Measurements from ENCODE around the gene SHPK. TPM values are rescaled to one million over a fixed set of nuclear protein-coding genes. Genes with fewer than 3 reads are reported as not detected.

The SHPK gene
- total RNA-seq, 2 donors from 2014 or later: 67.2 to 121 TPM

DNA sequence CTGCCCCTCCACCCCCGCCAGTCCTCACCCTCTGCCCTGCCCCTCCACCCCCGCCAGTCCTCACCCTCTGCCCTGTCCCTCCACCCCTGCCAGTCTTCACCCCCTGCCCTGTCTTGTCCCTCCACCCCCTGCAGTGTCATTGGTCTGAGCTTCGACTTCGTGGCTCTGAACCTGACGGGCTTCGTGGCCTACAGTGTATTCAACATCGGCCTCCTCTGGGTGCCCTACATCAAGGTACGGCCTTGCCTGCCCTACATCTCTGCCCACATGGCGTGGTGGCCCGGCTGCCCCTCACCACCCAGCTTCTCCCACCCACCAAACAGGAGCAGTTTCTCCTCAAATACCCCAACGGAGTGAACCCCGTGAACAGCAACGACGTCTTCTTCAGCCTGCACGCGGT lies 20.3 kb upstream of the SHPK start:
- peak overlapping the region; percentile 8 to 77 for H3K27ac Mint-ChIP-seq
- no peaks in the 10 kb centered on the region for H3K9me3 Mint-ChIP-seq
- no peaks in the 10 kb centered on the region for H3K27me3 Mint-ChIP-seq
- ATAC-seq (no peak), DNase-seq (ENCODE audit: low spot score) (no peak)
- H3K36me3 Mint-ChIP-seq: no peaks in the 10 kb centered on the region
- H3K4me1 Mint-ChIP-seq (ENCODE audit: low read depth in 2 of 2): peaks cover 0 to 10% of the 10 kb centered on the region in 2 donors
- H3K4me3 Mint-ChIP-seq: no peak overlapping the region

DNA sequence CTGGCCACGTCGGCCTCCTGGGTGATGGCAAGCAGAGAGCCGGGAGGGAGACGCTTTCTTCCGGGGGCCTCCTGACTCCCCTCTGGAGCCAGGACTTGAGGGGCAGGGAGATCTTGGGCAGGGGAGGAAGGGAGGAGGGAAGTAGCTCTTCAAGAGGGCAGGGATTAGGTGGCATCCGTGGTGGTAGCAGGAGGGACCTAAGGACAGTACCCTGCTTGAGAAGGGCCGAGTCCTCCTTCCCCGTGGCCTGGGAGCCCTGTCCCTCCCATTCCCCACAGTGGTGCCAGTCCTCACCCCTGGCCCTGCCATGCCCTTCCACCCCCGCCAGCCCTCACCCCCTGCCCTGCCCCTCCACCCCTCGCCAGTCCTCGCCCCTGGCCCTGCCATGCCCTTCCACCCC lies 19.7 kb upstream of the SHPK start:
- H3K27ac Mint-ChIP-seq: no peak overlapping the region
- no peak for ATAC-seq
- no peaks in the 10 kb centered on the region for H3K9me3 Mint-ChIP-seq
- no peak for DNase-seq (ENCODE audit: low spot score)
- H3K27me3 Mint-ChIP-seq: no peaks in the 10 kb centered on the region
- H3K4me3 Mint-ChIP-seq: no peak overlapping the region
- H3K36me3 Mint-ChIP-seq: no peaks in the 10 kb centered on the region
- H3K4me1 Mint-ChIP-seq (ENCODE audit: low read depth in 2 of 2): peaks cover 0 to 10% of the 10 kb centered on the region in 2 donors

- no peaks in the 10 kb centered on the region for H3K27me3 Mint-ChIP-seq
- DNase-seq (ENCODE audit: low spot score): no peak
- no peak overlapping the region for H3K4me3 Mint-ChIP-seq
- ATAC-seq: peak; percentile 25 to 58
- peaks cover 10 to 12% of the 10 kb centered on the region in 2 donors for H3K4me1 Mint-ChIP-seq (ENCODE audit: low read depth in 2 of 2)
- H3K27ac Mint-ChIP-seq: peak overlapping the region; percentile 47 to 86
- peaks cover 20% of the 10 kb centered on the region for H3K36me3 Mint-ChIP-seq
- no peaks in the 10 kb centered on the region for H3K9me3 Mint-ChIP-seq
Observed at GRCh38 chr17:3647769-3648555, 11.9 kb upstream of the SHPK start.

DNA sequence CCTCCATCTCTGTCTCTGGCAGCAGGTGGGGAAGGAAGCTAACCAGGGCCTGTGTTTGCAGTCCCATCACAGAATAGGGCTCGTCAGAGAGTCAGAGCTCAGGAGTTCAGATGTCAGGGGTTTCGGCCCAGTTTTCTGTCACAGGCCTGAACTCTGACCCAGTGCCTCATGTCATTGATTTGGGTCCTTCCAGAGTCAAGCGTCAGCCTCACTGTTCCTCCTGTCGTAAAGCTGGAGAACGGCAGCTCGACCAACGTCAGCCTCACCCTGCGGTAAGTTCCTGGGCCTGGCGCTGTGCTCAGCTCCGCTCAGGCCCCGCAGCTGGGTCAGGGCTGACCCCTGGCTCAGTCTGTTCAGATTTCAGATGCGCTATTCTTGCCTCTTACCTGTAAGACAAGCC lies 11.2 kb upstream of the SHPK start:
- Mint-ChIP-seq H3K9me3 (no peaks in the 10 kb centered on the region), H3K4me1 (ENCODE audit: low read depth in 2 of 2) (peaks cover 10 to 12% of the 10 kb centered on the region in 2 donors), H3K27me3 (no peaks in the 10 kb centered on the region), H3K36me3 (peaks cover 20% of the 10 kb centered on the region), H3K27ac (peak overlapping the region in 1 of 2 donors; percentile 86), H3K4me3 (no peak overlapping the region)
- DNase-seq (ENCODE audit: low spot score) (no peak), ATAC-seq (no peak)

- Mint-ChIP-seq H3K4me3 (no peak overlapping the region), H3K27me3 (no peaks in the 10 kb centered on the region), H3K9me3 (no peaks in the 10 kb centered on the region), H3K27ac (peak overlapping the region in 1 of 2 donors; percentile 30), H3K4me1 (ENCODE audit: low read depth in 2 of 2) (peaks cover 12 to 14% of the 10 kb centered on the region in 2 donors), H3K36me3 (peaks cover 20% of the 10 kb centered on the region)
- ATAC-seq: no peak
- DNase-seq (ENCODE audit: low spot score): no peak
Observed at GRCh38 chr17:3645310-3645709, 9.3 kb upstream of the SHPK start.

DNA sequence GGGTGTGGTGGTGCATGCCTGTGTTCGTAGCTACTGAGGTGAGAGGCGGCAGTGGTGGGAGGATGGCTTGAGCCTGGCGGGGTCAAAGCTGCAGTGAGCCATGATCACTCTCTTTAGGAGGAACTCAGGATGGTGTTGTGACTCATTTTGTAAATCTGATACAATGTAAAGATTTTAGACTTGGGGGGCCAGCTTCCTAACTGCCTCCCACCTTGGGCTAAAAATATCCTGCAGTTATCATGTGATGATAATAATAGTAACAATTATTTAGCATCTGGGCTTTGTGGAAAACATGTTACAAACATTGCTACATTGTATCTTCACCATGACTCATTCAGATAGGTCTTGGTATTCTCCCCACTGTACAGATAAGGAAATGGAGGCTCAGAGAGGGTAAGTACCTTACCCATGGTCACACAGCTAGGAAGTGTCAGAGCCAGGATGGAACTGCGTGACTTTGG lies 7.9 kb upstream of the SHPK start:
- peaks cover 20% of the 10 kb centered on the region in 2 donors for H3K4me1 Mint-ChIP-seq (ENCODE audit: low read depth in 2 of 2)
- ATAC-seq: peak; percentile 44 to 47
- H3K4me3 Mint-ChIP-seq: no peak overlapping the region

GRCh38 chr17:3641717-3642486 lies 5.9 kb upstream of the SHPK start:
- no peak overlapping the region for H3K4me3 Mint-ChIP-seq
- peaks cover 13% of the 10 kb centered on the region for H3K36me3 Mint-ChIP-seq
- no peaks in the 10 kb centered on the region for H3K9me3 Mint-ChIP-seq
- H3K4me1 Mint-ChIP-seq (ENCODE audit: low read depth in 2 of 2): peaks cover 27 to 28% of the 10 kb centered on the region in 2 donors
- peak overlapping the region in 1 of 2 donors; percentile 57 for H3K27ac Mint-ChIP-seq
- no peak for ATAC-seq
- no peaks in the 10 kb centered on the region for H3K27me3 Mint-ChIP-seq
- DNase-seq (ENCODE audit: low spot score): no peak

More for the DNA sequence above, 7.9 kb upstream of the SHPK start:
- no peak for DNase-seq (ENCODE audit: low spot score)
- Mint-ChIP-seq H3K36me3 (peaks cover 20% of the 10 kb centered on the region), H3K27ac (peak overlapping the region; percentile 9 to 30), H3K27me3 (no peaks in the 10 kb centered on the region), H3K9me3 (no peaks in the 10 kb centered on the region)

DNA sequence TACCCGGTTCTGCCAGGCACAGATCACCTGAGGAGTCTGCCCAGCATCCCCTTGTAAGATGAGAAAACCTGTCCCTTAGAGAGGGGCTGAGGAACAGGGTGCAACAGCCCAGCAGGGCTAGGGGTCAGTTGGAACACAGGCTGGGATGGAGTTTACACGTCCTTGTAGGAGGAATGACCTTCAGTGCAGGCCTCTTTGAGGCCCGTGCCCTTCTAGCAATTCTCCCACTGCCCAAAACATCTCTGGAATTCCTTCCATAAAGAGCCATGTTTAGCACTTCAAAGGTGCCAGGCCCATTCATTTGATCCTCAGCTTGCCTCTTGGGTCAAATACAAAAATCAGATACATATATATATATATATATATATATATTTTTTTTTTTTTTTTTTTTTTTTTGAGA lies 5.0 kb upstream of the SHPK start:
- Mint-ChIP-seq H3K4me1 (ENCODE audit: low read depth in 2 of 2) (peaks cover 27 to 28% of the 10 kb centered on the region in 2 donors), H3K9me3 (no peaks in the 10 kb centered on the region), H3K4me3 (no peak overlapping the region), H3K36me3 (peaks cover 13% of the 10 kb centered on the region), H3K27ac (peak overlapping the region in 1 of 2 donors; percentile 78), H3K27me3 (no peaks in the 10 kb centered on the region)
- no peak for DNase-seq (ENCODE audit: low spot score)
- no peak for ATAC-seq

DNA sequence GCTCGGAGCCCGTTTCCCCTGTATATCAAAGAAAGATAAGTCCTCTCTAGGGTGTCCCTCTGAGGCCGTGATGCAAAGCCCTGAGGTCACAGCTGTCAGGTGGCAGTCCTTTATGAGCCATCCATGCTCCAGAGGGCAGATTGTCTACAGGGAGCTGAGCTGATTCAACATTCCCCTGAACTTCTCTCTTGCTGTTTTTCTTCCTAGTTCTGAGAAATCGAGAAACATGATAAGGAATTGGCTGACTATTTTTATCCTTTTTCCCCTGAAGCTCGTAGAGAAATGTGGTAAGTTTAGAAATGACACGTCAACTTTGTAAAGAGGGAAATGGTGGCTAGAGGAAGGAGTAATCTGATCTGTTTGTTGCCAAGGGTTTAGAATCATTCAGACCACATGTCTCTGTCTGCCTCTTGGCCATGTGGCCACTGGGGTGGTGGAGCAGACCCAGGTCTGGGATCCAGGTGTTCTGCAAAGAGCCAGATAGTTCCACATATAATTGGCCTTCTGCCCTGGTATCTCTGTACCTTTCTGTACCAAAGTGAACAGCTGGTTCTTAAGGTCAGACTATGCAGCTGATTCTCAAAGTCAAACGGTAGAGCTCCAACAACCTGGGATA lies 4.0 kb upstream of the SHPK start:
- Mint-ChIP-seq H3K4me1 (ENCODE audit: low read depth in 2 of 2) (peaks cover 27 to 33% of the 10 kb centered on the region in 2 donors), H3K27me3 (no peaks in the 10 kb centered on the region), H3K36me3 (peaks cover 11% of the 10 kb centered on the region), H3K27ac (peak overlapping the region; percentile 78 to 89), H3K4me3 (peak overlapping the region; percentile 76), H3K9me3 (no peaks in the 10 kb centered on the region)
- peak in 1 of 2 donors; percentile 22 for ATAC-seq
- DNase-seq (ENCODE audit: low spot score): no peak

DNA sequence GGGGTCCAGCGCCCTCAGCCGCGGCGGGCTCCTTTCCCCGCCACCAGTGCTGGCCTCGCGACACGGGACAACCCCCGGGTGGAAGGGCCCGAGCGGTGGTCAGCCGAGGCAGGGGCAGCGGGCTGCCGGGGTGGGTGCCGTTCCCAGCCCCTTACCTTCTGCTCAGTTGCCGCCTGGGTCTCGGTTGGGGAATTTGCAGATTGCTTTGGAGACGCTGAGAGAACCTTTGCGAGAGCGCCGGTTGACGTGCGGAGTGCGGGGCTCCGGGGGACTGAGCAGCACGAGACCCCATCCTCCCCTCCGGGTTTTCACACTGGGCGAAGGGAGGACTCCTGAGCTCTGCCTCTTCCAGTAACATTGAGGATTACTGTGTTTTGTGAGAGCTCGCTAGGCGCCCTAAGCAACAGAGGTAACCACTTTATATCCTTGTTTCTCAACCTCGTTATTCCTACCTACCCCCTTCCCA lies 891 bp upstream of the SHPK start:
- no peak for ATAC-seq

DNA sequence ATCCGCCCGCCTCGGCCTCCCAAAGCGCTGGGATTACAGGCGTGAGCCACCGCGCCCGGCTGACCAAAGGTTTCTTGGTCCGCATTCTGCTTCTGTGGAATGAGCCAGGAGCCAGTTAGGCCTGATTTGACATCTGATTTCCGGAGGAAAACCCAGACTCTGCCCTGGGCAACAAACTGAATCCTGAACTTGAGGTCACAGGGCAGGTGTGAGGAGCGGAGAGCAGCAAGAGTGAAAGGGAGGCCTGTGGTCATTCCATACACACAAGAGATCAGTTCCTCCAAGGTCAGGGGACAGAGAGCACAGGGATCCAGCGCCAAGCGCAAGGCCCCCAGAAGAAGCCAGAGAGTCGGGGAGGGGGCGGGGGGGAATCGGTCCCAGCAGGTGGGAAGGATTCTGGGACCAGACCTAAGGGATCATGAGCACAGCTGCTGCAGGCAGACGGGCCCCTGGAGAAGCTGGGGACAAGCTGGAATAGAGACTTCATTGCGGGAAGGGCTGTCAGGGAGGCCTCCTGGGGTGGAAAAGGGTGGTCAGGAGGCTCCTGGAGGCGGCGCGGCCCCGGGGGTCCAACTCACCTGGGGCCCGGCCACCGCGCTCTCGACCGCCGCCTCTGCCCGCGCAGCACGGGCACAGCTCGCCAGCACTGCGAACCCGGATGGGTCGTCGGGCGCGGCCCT lies 436 bp downstream of the SHPK start:
- DNase-seq (ENCODE audit: low spot score) (no peak), ATAC-seq (no peak)
- H3K9me3 Mint-ChIP-seq: no peaks in the 10 kb centered on the region
- H3K27me3 Mint-ChIP-seq: no peaks in the 10 kb centered on the region
- H3K27ac Mint-ChIP-seq: peak overlapping the region; percentile 51 to 81
- peak overlapping the region; percentile 89 for H3K4me3 Mint-ChIP-seq
- H3K36me3 Mint-ChIP-seq: peaks cover 4% of the 10 kb centered on the region
- peaks cover 32 to 36% of the 10 kb centered on the region in 2 donors for H3K4me1 Mint-ChIP-seq (ENCODE audit: low read depth in 2 of 2)

More for the DNA sequence above, 891 bp upstream of the SHPK start:
- no peak for DNase-seq (ENCODE audit: low spot score)
- Mint-ChIP-seq H3K4me1 (ENCODE audit: low read depth in 2 of 2) (peaks cover 32 to 34% of the 10 kb centered on the region in 2 donors), H3K36me3 (peaks cover 4% of the 10 kb centered on the region), H3K27me3 (no peaks in the 10 kb centered on the region), H3K4me3 (peak overlapping the region; percentile 89), H3K9me3 (no peaks in the 10 kb centered on the region), H3K27ac (peak overlapping the region; percentile 90 to 93)

DNA sequence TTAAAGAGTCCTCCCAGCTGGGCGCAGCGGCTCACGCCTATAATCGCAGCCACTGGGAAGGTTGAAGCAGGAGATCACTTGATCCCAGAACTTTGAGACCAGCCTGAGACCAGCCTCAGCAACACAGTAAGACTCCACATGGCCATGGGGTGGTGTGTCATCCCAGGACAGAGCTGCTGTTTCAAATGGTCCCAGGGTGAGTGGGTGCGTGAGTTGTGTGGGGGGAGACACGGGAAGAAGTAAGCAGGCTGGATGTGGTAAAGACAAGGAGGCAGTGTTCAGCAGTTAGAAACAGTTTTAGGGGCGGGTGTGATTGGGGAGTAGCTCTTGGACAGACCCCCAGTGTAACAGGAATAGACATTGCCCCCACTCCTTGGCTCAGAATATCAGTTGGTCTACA lies 3.8 kb downstream of the SHPK start:
- Mint-ChIP-seq H3K4me3 (no peak overlapping the region), H3K9me3 (no peaks in the 10 kb centered on the region), H3K36me3 (peaks cover 7% of the 10 kb centered on the region), H3K27me3 (no peaks in the 10 kb centered on the region), H3K27ac (no peak overlapping the region), H3K4me1 (ENCODE audit: low read depth in 2 of 2) (peaks cover 17 to 23% of the 10 kb centered on the region in 2 donors)
- no peak for DNase-seq (ENCODE audit: low spot score)
- no peak for ATAC-seq

GRCh38 chr17:3630781-3631180 lies 5.3 kb downstream of the SHPK start:
- DNase-seq (ENCODE audit: low spot score) (no peak), ATAC-seq (no peak)
- Mint-ChIP-seq H3K27ac (no peak overlapping the region), H3K4me1 (ENCODE audit: low read depth in 2 of 2) (peaks cover 17 to 19% of the 10 kb centered on the region in 2 donors), H3K9me3 (no peaks in the 10 kb centered on the region), H3K27me3 (no peaks in the 10 kb centered on the region), H3K4me3 (no peak overlapping the region), H3K36me3 (peaks cover 12% of the 10 kb centered on the region)
